WTC11 (cell line): ENCODE results near the gene TCF7. TPM values are rescaled to one million over a fixed set of nuclear protein-coding genes. Genes with fewer than 3 reads are reported as not detected.

ENCODE experiments used
- ATAC-seq: fragments of 200-7000 bp; cut with Tn5 transposase; 2 replicates; pipeline ENCODE4 v1.10.0; 2021; ENCODE audit warnings: mild to moderate bottlenecking, moderate library complexity
- CTCF ChIA-PET: fragments of 300-600 bp; sonication (Branson Sonifier 250); formaldehyde crosslinking; loops from one replicate; lab custom pipeline; 2021; ENCODE audit warnings: antibody characterized with exemption; lab: Charles Lee
- POLR2A ChIA-PET: fragments of 350-600 bp; sonication (Branson Sonifier 250); formaldehyde crosslinking; loops from one replicate; lab custom pipeline; 2021; ENCODE audit warnings: antibody characterized with exemption; lab: Charles Lee
- DNase-seq: peaks from one replicate; pipeline ENCODE4 v3.0.0; 2021; ENCODE audit warnings: low spot score
- H3K27ac Mint-ChIP-seq: 2 replicates; pipeline ENCODE4 v1.8.0; 2021; ENCODE audit warnings: mixed read lengths
- H3K27me3 Mint-ChIP-seq: 2 replicates; pipeline ENCODE4 v1.8.0; 2021; ENCODE audit warnings: low read depth, mild to moderate bottlenecking, moderate library complexity, mixed read lengths
- H3K36me3 Mint-ChIP-seq: 2 replicates; pipeline ENCODE4 v1.8.0; 2021; ENCODE audit warnings: mixed read lengths
- H3K4me1 Mint-ChIP-seq: 2 replicates; pipeline ENCODE4 v1.8.0; 2022; ENCODE audit warnings: mixed read lengths
- H3K4me3 Mint-ChIP-seq: 2 replicates; pipeline ENCODE4 v1.8.0; 2021; ENCODE audit warnings: mild to moderate bottlenecking, moderate library complexity, mixed read lengths
- H3K9me3 Mint-ChIP-seq: 2 replicates; pipeline ENCODE4 v1.8.0; 2021; ENCODE audit warnings: mixed read lengths
- CREB1 ChIP-seq: sonication (generic); formaldehyde crosslinking; IDR thresholded peaks from 2 replicates; pipeline ENCODE4 v1.8.0; 2023; ENCODE audit warnings: mild to moderate bottlenecking, missing genetic modification reagents
- EMX1 ChIP-seq: fragments of 250-450 bp; sonication (Bioruptor Pico); IDR thresholded peaks from 2 replicates; pipeline ENCODE4 v1.8.0; 2021; ENCODE audit warnings: mild to moderate bottlenecking
- ESRRA ChIP-seq: sonication (generic); formaldehyde crosslinking; IDR thresholded peaks from 2 replicates; pipeline ENCODE4 v1.8.1; 2022; ENCODE audit warnings: mild to moderate bottlenecking, missing genetic modification reagents, borderline replicate concordance
- FOXJ3 ChIP-seq: sonication (generic); formaldehyde crosslinking; IDR thresholded peaks from 2 replicates; pipeline ENCODE4 v1.9.0; 2021; ENCODE audit warnings: missing genetic modification reagents, mild to moderate bottlenecking, borderline replicate concordance
- FOXK1 ChIP-seq: sonication (generic); formaldehyde crosslinking; IDR thresholded peaks from 2 replicates; pipeline ENCODE4 v1.8.0; 2022; ENCODE audit warnings: mild to moderate bottlenecking, moderate library complexity, missing genetic modification reagents
- GABPB1 ChIP-seq: sonication (generic); formaldehyde crosslinking; IDR thresholded peaks from 2 replicates; pipeline ENCODE4 v1.8.1; 2023; ENCODE audit warnings: mild to moderate bottlenecking, missing genetic modification reagents
- GTF2I ChIP-seq: fragments of 250-450 bp; sonication (Bioruptor Pico); conservative IDR thresholded peaks from 2 replicates; pipeline ENCODE4 v1.4.0; 2021; ENCODE audit warnings: mild to moderate bottlenecking
- IRF2 ChIP-seq: sonication (generic); formaldehyde crosslinking; IDR thresholded peaks from 2 replicates; pipeline ENCODE4 v1.8.0; 2022; ENCODE audit warnings: low read depth, missing genetic modification reagents, borderline replicate concordance
- JAZF1 ChIP-seq: fragments of 250-450 bp; sonication (Bioruptor Pico); IDR thresholded peaks from 2 replicates; pipeline ENCODE4 v1.9.0; 2021; ENCODE audit warnings: moderate library complexity, mild to moderate bottlenecking, inconsistent platforms
- JUN ChIP-seq: sonication (generic); formaldehyde crosslinking; IDR thresholded peaks from 2 replicates; pipeline ENCODE4 v1.8.0; 2023; ENCODE audit warnings: mild to moderate bottlenecking, missing genetic modification reagents
- KAT7 ChIP-seq: sonication (generic); formaldehyde crosslinking; IDR thresholded peaks from 2 replicates; pipeline ENCODE4 v1.8.1; 2023; ENCODE audit warnings: missing genetic modification reagents, mild to moderate bottlenecking, borderline replicate concordance
- MXD4 ChIP-seq: fragments of 250-450 bp; sonication (Bioruptor Pico); IDR thresholded peaks from 2 replicates; pipeline ENCODE4 v1.8.0; 2021; ENCODE audit warnings: mild to moderate bottlenecking, moderate library complexity, borderline replicate concordance
- NFE2L1 ChIP-seq: sonication (generic); formaldehyde crosslinking; IDR thresholded peaks from 2 replicates; pipeline ENCODE4 v1.8.1; 2023; ENCODE audit warnings: missing genetic modification reagents
- NR1H2 ChIP-seq: sonication (generic); formaldehyde crosslinking; IDR thresholded peaks from 2 replicates; pipeline ENCODE4 v1.9.0; 2021; ENCODE audit warnings: mild to moderate bottlenecking, moderate library complexity, missing genetic modification reagents
- PRRX2 ChIP-seq: fragments of 250-450 bp; sonication (Bioruptor Pico); IDR thresholded peaks from 2 replicates; pipeline ENCODE4 v1.8.0; 2021; ENCODE audit warnings: mild to moderate bottlenecking
- RELA ChIP-seq: sonication (generic); formaldehyde crosslinking; IDR thresholded peaks from 2 replicates; pipeline ENCODE4 v1.8.1; 2022; ENCODE audit warnings: missing genetic modification reagents, mild to moderate bottlenecking, borderline replicate concordance
- TCF7 ChIP-seq: sonication (generic); formaldehyde crosslinking; IDR thresholded peaks from 2 replicates; pipeline ENCODE4 v1.8.0; 2022; ENCODE audit warnings: mild to moderate bottlenecking, low read depth, missing genetic modification reagents, moderate library complexity
- TEAD1 ChIP-seq: sonication (generic); formaldehyde crosslinking; IDR thresholded peaks from 2 replicates; pipeline ENCODE4 v1.8.0; 2022; ENCODE audit warnings: mild to moderate bottlenecking, missing genetic modification reagents
- TEAD4 ChIP-seq: sonication (generic); formaldehyde crosslinking; IDR thresholded peaks from 2 replicates; pipeline ENCODE4 v1.8.0; 2022; ENCODE audit warnings: mild to moderate bottlenecking, missing genetic modification reagents
- ZNF138 ChIP-seq: sonication (generic); formaldehyde crosslinking; conservative IDR thresholded peaks from 2 replicates; pipeline ENCODE4 v1.8.1; 2022; ENCODE audit warnings: mild to moderate bottlenecking, moderate library complexity, missing genetic modification reagents
- total RNA-seq: library from RNA; stranded (reverse); gene quantifications from 3 replicates; pipeline ENCODE4 v1.2.3, GENCODE V29; 2021
- TF ChIP-seq, protein P1 (sequence below): sonication (generic); formaldehyde crosslinking; IDR thresholded peaks from 2 replicates; pipeline ENCODE4 v1.8.1; 2022; ENCODE audit warnings: low read depth, missing genetic modification reagents, borderline replicate concordance
- TF ChIP-seq, protein P2 (sequence below): sonication (generic); formaldehyde crosslinking; IDR thresholded peaks from 2 replicates; pipeline ENCODE4 v1.8.1; 2023; ENCODE audit warnings: mild to moderate bottlenecking, missing genetic modification reagents
- TF ChIP-seq, protein P3 (sequence below): fragments of 250-450 bp; sonication (Bioruptor Pico); IDR thresholded peaks from 2 replicates; pipeline ENCODE4 v1.9.0; 2021; ENCODE audit warnings: mild to moderate bottlenecking

The TCF7 gene
- total RNA-seq, 1 experiment from 2014 or later: 11.3 TPM

DNA sequence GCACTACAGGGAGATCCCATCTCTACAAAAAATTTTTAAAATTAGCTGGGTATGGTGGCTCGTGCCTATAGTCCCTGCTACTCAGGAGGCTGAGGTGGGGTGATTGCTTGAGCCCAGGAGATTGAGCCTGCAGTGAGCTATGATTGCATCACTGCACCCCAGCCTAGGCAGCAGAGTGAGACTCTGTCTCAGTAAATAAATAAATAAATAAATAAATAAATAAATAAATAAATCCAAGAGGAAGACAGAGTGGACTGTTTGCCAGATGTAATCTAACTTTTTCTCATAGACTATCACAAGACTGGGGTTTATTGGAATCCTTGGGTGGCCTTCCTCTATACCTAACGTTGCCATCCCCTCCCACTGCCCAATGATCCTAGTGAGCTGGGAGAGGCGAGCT lies 19.2 kb upstream of the TCF7 start (continued):
- TF ChIP-seq JUN (no peak), FOXJ3 (CRISPR knock-in tag) (no peak), MXD4 (CRISPR knock-in tag) (no peak)

DNA sequence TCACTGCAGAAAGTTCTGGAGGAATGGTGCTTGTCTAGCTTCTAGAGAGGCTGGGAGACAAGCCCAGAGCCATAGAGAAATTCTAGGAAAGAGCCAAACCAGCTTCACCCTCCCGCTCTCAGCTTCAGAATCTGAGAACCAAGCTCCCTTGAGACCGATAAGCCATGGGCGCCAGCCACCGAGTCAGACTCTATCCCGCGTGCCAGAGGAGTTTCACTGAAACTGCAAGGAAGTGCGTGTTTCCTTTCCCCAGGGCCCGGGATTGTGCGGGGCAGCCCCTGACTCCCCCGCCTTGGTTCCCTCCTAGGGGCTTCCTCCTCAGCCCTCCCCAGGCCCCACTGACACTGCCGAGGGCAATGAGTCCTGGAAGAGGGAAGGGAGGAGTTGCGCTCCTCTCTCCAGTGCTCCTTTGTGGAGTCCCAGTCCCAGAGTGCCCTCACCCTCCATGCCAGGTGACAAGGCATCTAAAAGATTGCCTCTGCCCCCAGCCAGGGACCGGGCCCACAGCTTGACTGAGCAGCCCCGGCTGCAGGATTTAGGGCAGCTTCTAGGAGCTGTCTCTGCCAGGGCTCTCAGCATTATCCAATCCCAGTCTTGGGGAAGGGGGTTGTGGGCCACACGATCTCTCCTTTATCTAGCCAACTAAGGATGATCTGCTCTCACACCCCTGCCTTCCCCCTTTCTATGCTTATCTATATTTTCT lies 18.4 kb upstream of the TCF7 start:
- CTCF ChIA-PET: interaction anchor here (1.3 to 1.7 kb wide), 5 partner anchors 11 to 70 kb away, joined by 4 to 13 read pairs (median 4); no protein-coding TSS in a partner anchor
- no peaks in the 10 kb centered on the region for H3K9me3 Mint-ChIP-seq
- DNase-seq (no peak), ATAC-seq (no peak)
- TF ChIP-seq TCF7 (no peak), NFE2L1 (no peak), FOXK1 (CRISPR knock-in tag) (no peak), JAZF1 (CRISPR knock-in tag) (no peak), GTF2I (CRISPR knock-in tag) (no peak), CREB1 (CRISPR knock-in tag) (no peak), PRRX2 (no peak), EMX1 (CRISPR knock-in tag) (no peak), NR1H2 (CRISPR knock-in tag) (no peak), JUN (no peak), ESRRA (CRISPR knock-in tag) (no peak), GABPB1 (CRISPR knock-in tag) (no peak), TEAD1 (CRISPR knock-in tag) (no peak), RELA (CRISPR knock-in tag) (no peak), KAT7 (no peak), ZNF138 (no peak), TEAD4 (no peak)
- TF ChIP-seq, protein P1, sequence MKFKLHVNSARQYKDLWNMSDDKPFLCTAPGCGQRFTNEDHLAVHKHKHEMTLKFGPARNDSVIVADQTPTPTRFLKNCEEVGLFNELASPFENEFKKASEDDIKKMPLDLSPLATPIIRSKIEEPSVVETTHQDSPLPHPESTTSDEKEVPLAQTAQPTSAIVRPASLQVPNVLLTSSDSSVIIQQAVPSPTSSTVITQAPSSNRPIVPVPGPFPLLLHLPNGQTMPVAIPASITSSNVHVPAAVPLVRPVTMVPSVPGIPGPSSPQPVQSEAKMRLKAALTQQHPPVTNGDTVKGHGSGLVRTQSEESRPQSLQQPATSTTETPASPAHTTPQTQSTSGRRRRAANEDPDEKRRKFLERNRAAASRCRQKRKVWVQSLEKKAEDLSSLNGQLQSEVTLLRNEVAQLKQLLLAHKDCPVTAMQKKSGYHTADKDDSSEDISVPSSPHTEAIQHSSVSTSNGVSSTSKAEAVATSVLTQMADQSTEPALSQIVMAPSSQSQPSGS (CRISPR knock-in tag): no peak
- TF ChIP-seq, protein P2, sequence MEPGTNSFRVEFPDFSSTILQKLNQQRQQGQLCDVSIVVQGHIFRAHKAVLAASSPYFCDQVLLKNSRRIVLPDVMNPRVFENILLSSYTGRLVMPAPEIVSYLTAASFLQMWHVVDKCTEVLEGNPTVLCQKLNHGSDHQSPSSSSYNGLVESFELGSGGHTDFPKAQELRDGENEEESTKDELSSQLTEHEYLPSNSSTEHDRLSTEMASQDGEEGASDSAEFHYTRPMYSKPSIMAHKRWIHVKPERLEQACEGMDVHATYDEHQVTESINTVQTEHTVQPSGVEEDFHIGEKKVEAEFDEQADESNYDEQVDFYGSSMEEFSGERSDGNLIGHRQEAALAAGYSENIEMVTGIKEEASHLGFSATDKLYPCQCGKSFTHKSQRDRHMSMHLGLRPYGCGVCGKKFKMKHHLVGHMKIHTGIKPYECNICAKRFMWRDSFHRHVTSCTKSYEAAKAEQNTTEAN (CRISPR knock-in tag): no peak
- TF ChIP-seq, protein P3, sequence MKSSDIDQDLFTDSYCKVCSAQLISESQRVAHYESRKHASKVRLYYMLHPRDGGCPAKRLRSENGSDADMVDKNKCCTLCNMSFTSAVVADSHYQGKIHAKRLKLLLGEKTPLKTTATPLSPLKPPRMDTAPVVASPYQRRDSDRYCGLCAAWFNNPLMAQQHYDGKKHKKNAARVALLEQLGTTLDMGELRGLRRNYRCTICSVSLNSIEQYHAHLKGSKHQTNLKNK (CRISPR knock-in tag): no peak
- no peaks in the 10 kb centered on the region for H3K36me3 Mint-ChIP-seq
- peaks cover 48% of the 10 kb centered on the region for H3K27me3 Mint-ChIP-seq
- H3K27ac Mint-ChIP-seq: no peak overlapping the region
- no peak overlapping the region for H3K4me3 Mint-ChIP-seq
- POLR2A ChIA-PET: no interaction called here
- H3K4me1 Mint-ChIP-seq: peaks cover 43% of the 10 kb centered on the region

DNA sequence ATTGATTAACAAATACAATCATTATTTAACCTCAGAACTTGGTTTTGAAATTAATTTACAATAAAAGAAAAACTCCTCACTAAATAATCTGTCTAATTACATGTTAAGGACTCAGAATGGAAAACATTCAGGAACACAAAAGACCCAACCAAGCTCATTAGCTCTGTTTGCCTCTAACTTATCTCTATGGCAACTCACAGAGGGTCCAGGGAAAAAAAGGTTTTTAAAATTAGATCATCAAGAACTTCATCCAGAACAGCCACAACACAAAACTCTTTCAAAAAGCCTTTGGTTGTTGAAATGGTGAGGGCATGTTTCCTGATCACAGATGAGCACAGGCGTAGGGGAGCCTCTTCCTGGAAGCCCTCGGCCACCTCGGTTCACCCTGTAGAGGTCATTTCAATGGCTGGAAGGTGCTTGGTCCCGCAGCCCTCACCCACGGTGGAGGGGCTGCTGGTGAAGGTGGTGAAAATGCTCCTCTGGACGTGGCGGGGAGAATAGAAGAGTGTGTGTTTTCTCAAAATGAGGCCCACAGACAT lies 17.2 kb upstream of the TCF7 start:
- H3K27ac Mint-ChIP-seq: no peak overlapping the region
- TF ChIP-seq, protein P3 (CRISPR knock-in tag): no peak
- TF ChIP-seq NR1H2 (CRISPR knock-in tag): no peak
- no peak for TF ChIP-seq IRF2 (CRISPR knock-in tag)
- ChIA-PET POLR2A (no interaction called here), CTCF (interaction anchor here (1.6 to 1.7 kb wide), 2 partner anchors 12 to 43 kb away, joined by 4 to 5 read pairs; no protein-coding TSS in a partner anchor)
- peaks cover 52% of the 10 kb centered on the region for H3K4me1 Mint-ChIP-seq
- ATAC-seq (no peak), DNase-seq (no peak)
- H3K9me3 Mint-ChIP-seq: no peaks in the 10 kb centered on the region
- peaks cover 56% of the 10 kb centered on the region for H3K27me3 Mint-ChIP-seq
- H3K36me3 Mint-ChIP-seq: no peaks in the 10 kb centered on the region
- no peak overlapping the region for H3K4me3 Mint-ChIP-seq
